CD4-positive, alpha-beta T cell treated with Interleukin-15 for 1 hour (primary cell): ENCODE measurements around the gene ZNF740.
"Not testable (repeated sequence)": the region's sequence is repeated elsewhere in the genome, so short reads cannot be mapped to it uniquely, and the experiment has no call there.

Experiments
- DNase-seq: peaks from one replicate; pipeline ENCODE4 v3.0.0-alpha.2; 2020

Gene ZNF740

DNA sequence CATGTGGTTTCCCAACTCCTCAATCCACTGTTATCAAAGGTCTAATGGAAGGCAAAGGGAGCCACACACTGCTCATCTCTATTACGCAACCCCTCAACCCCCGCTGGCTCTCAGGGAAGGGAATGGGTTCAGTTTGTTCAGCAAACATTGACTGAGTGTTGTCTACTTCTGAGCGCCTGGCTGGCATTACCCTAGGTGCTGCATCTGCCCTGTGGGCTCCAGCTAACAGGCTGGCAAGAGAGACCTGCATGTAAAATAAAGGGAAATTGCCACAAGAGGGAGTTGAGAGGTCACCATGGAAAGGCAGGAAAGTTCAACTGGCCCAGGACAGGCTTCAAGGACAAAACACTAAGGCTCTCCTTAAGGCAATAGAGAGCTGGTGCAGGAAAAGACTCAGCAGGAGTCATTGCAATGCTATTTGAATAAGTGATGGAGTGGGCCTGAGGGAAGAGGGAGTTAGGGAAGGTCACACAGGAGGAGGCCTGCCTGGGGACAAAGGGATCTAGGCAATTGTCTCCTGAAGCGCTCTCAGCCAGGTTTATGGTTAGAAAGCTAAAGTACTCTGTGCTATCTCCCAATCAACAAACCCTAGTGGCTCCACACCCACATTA lies 5.5 kb upstream of the ZNF740 start:
- DNase-seq, result no peak

DNA sequence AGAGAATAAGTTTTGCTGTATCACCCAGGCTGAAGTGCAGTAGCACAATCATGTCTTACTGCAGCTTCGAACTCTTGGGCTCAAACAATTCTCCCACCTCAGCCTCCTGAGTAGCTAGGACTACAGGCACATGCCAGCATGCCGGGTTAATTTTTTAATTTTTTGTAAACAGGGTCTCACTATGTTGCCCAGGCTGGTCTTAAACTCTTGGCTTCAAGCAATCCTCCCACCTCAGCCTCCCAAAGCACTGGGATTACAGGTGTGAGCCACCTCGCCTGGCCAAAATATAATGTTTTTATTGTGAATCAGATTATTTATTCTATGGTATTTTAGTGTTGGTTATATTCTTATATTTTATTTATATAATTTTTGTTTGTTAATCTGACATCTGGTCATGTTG lies 3.8 kb upstream of the ZNF740 start:
- DNase-seq, result no peak

- DNase-seq, result not testable (repeated sequence)
These were observed 3.1 kb upstream of the ZNF740 start for GRCh38 chr12:53177447-53177846.

DNA sequence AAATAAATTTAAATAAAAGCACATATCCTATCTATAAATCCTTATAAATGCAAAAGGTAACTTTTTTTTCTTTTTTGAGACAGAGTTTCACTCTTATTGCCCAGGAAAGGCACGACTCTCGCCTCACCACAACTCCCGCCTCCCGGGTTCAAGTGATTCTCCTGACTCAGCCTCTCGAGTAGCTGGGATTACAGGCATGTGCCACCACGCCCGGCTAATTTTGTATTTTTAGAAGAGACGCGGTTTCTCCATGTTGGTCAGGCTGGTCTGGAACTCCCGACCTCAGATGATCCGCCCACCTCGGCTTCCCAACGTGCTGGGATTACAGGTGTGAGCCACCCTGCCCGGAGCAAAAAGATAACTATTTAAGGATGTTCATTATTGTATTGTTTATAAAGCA lies 1.7 kb upstream of the ZNF740 start:
- not testable (repeated sequence) for DNase-seq

DNA sequence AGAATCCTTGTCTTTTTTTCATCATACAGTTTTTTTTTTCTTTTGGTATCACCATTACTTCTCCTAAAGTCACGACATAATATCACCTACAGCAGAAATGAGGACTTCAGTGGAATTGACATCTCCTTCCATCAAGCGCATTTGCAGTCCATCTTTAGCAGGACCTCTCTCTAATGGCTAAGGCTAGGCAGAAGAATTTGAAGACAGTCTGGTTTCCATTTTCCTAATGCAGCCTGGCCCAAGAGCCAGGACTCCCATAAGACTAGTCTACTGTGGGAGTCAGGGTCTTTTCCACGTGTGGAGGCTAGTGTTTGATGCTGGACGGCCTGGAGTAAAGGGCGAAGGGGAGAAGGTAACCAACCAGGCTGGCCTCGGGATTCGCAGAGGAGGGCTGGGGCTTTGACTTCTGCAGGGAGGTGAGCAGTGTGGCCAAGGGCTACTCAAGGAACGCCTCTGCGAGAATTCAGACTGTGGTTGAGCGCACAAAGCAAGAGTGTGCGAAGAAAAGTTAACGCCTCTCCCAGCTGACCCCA lies 769 bp upstream of the ZNF740 start:
- no peak for DNase-seq

GRCh38 chr12:53180931-53181645 lies 566 bp downstream of the ZNF740 start:
- no peak for DNase-seq

DNA sequence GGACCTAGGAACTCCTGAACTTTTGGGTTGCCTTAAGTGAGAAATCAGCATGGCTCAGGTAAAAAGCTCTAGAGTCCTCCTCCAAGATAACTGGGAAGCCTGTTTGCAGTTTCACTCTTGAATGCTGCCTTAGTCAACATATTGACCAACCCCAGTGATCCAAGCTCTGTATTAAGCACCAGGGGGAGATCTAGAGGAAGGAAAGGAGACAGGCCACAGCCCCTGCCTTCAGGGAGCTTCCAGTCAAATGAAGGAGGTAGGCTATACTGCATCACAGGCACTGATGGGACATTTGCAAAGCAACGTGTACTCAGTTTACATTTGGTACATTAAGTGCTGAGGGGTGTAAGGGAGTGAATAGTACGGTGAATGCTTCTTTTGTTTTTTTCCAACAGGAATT lies 1.4 kb downstream of the ZNF740 start:
- DNase-seq, result no peak

DNA sequence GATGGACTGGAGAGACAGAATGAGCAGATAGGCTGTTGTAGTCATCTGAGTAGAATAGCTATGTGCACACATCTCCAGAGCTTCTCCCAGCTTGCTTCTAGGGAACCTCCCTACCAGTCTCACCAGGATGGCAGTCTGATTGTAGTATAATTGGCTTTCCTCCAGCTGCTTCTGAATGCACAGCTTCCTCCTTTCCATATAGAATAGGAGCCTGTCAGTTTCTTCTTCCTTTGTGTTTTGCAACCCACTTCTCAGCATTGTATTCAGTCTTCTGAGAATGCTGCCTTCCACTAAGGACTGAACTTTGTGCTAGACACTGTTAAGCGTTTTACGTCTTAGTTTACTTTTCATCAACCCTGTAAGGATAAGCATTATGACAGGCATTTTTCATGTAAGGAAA lies 2.4 kb downstream of the ZNF740 start:
- DNase-seq, result no peak

DNA sequence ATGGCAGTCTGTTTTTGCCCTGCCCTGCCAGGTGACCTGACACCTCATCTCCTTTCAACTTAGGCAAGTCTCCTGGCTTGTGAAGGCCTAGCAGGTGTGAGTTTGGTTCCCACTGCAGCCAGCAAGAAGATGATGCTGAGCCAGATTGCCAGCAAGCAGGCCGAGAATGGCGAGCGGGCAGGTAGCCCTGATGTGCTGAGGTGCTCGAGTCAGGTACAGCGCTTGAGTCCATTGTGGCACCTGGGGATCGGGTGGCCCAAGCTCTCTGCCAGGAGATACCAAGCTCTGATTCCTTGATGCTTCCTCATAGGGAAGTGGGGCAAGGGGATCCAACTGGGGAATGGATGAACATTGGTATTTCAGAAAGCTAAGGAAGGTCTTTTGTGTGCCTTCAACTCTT lies 4.3 kb downstream of the ZNF740 start:
- DNase-seq, result no peak

DNA sequence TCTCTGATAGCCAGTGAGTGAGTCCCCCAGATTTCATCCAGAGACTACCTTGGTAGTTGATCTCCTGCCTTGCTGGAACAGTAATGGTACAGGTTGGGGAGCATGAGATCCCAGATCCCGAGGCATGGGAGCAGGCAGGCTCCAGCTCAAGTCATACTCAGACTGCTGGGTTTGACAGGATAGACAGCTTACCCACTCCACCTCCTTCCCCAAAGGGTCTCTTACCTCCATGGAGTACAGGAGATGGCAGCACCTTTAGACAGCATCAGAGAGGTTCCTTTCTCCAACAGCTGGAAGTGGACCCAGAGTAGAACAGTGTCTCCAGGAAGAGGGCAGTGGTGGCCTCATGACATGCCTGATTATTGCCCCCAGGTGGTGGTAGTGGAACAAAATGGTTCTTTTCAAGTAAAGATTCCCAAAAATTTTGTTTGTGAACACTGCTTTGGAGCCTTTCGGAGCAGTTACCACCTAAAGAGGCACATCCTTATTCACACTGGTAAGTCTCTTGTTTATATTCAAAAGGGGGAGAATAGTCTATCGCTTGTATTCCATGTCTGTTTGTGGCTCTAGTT lies 5.1 kb downstream of the ZNF740 start:
- no peak for DNase-seq

DNA sequence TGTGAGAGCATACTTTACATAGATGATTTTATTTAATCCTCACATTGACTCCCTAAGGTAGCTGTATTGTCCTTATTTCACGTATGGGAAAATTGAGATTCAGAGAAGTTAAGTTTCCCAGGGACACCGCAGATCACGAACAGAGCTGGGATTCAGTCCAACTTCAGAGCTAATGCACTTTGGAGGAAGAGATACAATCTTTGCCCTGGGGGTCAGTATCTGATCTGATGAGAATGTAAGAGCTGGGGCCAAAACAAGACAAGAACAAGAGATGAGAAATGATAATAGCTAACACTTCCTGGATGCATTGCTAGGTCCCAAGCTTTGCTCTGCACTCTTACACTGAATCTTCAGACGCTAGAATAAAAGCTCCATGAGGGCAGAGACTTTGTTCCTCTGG lies 6.2 kb downstream of the ZNF740 start:
- DNase-seq, result no peak

- no peak for DNase-seq
These were observed 6.8 kb downstream of the ZNF740 start for GRCh38 chr12:53187145-53187899.

DNA sequence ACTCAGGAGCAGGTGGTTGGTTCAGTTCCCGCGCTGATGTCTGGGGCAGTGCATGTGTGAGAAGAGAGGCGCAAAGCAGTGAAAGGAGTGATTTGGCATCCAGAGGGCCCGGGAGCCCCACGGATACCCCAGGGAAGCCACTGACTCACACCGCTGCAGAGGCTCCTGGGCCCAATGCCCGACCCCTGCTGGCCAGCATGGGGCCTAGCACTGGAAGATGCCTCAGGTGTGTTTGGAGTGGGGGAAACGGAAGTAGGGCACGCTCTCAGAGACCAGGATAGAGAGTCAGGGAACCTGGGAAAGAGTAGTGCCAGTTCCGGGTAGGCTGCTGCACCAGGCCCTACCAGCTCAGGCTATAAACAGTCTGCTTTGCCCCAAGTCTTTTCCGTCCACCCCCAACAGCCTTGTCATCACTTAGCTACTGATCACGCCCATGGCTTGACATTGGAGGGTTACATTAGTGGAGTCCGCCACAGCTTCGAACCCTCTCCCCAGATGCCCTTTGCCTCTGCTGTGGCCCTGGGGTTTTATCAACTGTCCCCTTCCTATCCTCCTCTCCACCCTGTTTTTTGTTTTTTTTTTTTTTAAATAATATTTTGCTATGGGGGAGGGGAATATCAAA lies 9.7 kb downstream of the ZNF740 start:
- peak; percentile 43 for DNase-seq

DNA sequence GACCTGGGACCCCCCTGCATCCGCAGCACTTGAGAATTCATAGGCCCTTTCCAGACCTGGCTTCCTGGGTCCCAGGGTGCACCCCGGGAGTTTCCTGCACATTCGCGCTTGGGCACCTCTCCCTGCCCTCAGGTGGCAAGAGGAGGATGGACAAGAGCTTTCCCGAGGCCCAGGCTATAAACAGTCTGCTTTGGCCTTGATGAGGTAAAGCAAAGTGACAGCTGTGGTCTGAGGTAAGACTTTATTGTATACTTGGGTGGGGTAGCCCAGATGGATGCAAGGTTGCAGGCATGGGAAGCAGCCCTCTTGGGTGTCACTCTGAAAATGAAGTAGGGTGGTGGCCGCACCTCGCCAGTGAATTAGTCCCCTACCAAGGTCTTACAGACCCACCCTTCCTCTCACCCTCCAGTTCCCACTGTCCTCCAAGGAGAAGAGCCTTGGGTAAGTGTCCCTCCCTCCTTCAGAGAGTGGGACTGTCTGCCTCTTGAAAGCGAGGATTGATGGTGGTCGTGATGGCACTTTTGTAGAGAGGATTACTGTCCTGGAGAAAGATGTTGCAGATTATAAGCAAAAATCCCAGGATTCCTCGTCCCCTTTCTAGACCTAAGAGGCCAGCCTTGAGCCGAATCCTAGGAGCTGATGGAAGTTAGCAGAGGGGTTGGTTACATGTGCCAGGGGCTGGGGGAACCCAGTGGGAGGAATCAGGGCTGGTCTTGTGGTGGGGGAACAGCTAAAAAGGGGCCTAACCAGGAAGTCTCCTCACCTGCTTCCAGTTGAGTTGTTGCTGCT lies 10.8 kb downstream of the ZNF740 start:
- no peak for DNase-seq

- no peak for DNase-seq
These were observed 11.5 kb downstream of the ZNF740 start for GRCh38 chr12:53191885-53192530.

DNA sequence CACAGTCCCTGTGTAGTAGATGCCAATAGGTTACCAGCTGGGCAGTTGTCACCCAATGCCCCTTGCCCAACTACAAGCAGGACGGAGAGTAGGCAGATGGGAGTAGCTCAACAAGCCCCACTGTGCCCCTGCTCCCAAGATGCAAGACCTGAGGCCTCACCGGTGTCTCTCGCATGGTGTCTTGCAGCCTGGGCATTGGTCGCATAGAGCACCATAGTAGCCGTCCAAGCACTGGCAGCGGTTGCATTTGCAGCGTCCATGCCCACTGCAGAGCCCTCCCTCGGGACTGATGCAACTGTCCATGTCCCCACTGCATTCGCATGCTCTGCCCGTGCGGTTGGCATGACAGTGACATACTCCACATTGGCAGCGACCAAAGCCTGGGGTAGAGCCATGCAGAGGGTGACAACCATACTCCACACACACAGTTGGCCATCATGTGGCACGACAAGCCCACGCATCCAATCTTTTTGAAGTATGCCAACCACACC lies 12.1 kb downstream of the ZNF740 start:
- no peak for DNase-seq

DNA sequence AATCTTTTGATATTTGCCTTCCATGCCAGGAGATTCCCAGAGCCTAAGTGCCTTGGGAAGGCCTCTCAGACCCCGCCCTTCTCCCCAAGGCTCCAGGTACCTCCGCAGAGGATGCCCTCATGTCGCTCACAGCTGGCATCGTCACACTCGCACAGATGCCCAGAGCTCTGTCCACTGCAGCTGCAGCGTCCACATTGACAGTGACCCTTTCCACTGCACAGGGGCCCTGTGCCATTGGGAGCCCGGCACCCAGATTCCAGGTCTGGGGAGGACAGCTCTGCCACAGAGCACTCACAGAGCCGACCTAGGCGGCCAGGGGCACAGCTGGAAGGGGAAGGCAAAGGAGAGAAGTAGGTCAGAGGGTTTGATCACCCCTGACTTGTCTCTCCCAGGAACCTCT lies 12.5 kb downstream of the ZNF740 start:
- no peak for DNase-seq

DNA sequence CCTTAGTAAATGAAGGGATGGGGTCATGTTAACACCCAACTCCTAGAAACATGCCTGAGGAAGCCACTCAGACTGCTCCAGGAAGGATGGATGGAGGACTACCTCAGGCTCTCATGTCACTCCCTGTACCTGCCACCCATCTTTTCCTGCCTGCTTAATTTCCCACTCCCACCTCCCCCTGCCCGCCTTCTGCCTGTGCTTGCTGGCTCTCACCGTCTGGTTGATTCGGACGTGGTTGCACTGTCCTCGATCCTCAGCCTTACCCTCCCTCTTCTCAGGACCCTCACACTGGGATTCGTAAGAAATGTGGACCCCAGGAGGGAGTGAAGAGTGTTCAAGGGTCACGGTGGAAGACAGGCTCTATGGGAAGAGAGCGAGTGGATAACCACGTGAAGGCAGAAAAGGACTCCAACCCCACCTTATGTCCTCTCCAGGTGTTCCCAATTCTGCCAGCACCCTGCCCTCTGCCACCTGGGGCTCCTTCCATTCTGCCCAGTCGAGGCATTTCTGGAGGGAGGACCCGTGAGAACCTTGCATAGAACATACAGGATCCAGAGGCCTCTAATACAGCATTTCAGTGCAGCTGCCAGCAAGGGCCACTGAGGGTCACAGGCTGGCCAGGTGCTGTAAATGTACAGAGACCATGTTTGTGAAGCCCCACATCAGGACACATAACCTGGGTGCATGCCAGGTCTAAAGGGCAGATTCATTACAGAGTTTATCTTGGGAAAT lies 13.6 kb downstream of the ZNF740 start:
- DNase-seq, result no peak

GRCh38 chr12:53194973-53195372 lies 14.5 kb downstream of the ZNF740 start:
- DNase-seq, result no peak

GRCh38 chr12:53195516-53196420 lies 15.2 kb downstream of the ZNF740 start:
- DNase-seq, result no peak
